DMS153 (cell line): ENCODE data around the gene KIRREL2.

ENCODE experiments used
- DNase-seq: peaks from one replicate; lab custom pipeline; 2025; lab: John Stamatoyannopoulos, UW

The KIRREL2 gene

GRCh38 chr19:35844482-35845214 is 12.1 kb upstream of the KIRREL2 start:
- no peak for DNase-seq

DNA sequence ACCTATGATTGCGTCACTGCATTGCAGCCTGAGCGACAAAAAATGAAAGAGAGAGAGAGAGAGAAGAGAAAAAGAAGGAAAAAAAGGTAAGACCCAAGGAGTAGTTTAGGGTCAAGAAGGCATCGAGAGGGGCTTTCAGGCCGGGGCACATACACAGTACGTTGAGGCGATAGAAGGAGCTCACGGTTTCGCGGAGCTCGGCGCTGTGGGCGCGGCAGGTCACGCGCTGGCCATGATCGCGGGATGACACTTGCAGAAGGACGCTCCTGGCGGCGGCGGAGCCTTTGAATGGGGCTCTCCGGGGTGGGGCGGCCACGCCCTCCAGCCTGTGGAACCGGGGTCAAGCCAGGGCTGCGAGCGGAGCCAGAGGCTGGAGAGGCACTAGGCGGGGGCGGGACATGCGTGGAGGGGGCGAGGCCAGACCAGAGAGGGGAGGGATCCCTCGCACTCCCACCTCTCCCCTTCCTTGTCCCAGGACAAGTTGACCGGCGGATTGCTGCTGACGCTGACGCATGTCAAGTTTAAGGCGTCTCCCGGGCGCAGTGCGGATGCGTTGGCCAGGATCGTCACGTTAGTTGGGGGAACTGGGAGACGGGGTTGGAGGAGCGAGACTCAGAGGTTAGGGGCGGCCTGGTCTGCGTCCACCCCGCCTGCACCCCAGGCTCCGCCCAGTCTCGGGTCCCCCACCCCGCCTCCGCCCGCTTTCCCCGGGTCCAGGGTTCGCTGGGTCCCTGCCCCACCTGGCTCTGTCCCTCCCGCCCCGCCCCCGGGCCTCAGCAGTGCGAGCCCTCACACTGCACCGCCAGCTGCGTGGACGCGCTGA is 11.3 kb upstream of the KIRREL2 start:
- no peak for DNase-seq

DNA sequence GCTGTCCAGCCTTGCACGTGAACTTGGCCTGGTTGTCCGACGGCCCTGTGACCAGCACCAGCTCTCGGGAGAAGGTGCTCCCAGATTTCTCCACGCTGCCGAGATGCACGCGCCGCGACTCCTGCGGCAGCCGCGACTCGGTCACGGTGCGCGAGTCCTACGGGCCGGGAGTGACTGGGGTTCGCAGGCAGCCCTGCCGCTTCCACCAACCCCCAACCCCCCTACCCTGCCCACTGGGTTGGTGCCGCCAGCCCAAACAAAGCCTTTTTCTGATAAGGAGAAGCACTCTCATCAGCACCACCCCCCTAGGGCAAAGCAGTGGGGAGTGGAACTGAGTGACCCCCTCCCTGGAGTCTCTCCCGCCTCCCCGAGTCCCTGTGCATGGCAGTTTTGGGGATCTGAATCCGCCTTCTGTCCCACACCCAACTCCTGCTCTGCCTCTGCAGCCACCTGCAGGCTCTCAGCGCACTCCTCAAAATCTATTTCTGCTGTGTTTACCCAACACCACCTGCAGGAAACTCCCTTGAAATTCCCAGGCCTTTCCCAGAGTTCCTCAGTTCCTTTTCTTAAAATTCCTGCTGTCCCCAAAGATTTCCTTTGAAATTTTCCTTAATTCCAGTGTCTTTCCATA is 10.6 kb upstream of the KIRREL2 start:
- peak; percentile 40 for DNase-seq

GRCh38 chr19:35847911-35848310 is 8.8 kb upstream of the KIRREL2 start:
- DNase-seq = no peak

- no peak for DNase-seq
These were observed 8.2 kb upstream of the KIRREL2 start for GRCh38 chr19:35848486-35848885.

DNA sequence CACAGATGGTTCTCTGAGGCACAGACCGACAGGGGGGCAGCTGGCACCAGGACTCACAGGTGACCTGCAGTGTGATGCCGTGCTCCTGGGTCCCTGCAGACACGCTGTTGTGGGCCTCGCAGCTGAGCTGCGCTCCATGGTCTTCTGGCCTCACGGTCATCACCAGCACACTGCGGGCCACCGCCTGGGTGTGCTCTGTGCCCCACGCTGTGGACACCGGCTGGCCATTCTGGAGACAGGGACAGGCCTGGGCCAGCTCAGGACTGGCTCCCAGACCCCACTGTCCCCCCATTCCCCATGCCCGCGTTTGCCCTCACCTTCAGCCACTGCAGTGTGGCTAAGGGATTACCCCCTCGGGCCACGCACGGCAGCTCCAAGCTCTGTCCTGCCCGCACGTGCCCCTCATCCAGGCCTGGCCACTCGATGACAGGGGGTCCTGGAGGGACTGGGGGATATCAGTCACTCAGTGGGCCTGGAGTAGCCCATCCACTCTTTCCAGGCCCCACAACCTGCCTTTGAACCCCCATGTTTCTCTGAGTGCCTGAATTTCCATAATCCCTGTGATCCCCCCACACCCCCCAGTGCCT is 7.7 kb upstream of the KIRREL2 start:
- no peak for DNase-seq

GRCh38 chr19:35851213-35852028 is 5.3 kb upstream of the KIRREL2 start:
- peak; percentile 36 for DNase-seq

DNA sequence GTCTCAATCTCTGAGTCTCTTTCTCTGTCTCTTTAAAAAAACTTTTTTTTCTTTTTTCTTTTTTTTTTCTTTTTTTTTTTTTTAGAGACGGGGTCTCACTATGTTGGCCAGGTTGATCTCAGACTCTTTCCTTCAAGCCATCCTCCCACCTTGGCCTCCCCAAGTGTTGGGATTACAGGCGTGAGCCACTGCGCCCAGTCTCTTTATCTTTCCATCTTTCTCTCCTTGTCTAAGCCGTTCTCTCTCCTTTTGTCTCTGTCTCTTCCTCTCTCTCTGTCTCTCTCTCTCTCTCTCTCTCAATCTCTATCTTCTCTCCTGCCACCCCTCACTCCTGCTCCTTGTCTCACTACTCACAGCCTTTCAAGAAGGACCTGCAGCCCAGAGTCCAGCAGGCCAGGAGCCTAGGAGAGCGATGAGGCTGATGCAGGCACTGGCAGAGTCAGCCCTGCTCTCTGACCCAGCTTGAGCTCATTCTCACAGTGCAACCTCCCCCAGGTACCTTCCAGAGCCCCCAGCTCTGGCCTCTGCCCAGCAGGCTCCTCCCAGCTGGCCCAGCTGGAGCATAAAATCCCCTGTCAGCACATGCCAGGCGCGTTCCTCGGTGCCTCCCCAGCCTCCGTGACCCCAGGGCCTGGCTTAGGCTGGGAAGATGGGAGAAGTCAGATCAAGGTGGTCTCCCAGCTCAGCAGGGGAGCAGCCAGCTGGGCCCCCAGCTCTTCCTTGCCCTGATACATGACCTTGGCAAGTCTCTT is 4.5 kb upstream of the KIRREL2 start, which contains the start of gene NPHS1:
Gene NPHS1 (minus strand): TSS at position 476 of the 752 bp plus-strand sequence. CDS start 667 bp downstream, outside the sequence.
- no peak for DNase-seq

DNA sequence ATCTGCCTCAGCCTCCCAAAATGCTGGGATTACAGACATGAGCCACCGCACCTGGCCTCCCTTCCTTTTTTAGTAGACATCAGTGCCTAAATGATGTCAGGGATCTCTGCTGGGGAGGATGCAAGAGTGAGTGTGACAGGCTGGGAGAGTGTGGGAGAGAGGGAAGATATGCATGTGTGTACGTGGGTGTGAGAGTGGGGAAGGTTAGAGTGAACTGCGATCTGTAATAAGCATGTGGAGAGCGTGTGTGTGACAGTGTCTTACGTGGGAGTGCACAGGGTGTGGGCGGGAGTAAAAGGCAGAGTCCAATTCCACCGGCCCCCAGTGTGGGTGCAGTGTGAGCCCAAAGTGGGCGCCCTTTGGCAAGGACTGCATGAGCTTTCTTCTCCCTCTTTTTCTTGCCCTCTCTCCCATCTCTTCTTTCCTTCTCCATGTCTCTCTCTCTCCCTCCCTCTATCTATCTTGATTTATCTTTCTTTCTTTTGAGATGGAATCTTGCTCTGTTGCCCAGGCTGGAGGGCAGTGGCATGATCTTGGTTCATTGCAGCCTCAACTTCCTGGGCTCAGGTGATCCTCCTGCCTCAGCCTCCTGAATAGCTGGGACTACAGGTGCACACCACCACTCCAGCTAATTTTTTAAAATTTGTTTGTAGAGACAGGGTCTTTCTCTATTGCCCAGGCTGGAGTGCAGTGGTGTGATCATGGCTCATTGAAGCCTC is 3.5 kb upstream of the KIRREL2 start:
- no peak for DNase-seq

DNA sequence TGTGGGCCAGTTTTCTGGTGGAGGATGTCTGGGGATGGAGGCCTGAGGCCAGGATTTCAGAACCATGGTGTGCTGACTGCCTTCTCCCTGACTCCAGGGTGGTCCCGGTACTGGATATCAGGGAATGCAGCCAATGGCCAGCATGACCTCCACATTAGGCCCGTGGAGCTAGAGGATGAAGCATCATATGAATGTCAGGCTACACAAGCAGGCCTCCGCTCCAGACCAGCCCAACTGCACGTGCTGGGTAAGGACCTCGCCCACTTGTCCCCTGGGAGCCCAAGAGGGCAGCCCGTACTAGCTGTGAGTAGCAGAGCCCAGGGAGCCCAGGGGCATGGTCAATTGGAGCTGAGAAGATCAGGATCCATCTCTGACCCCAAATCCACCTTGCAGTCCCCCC is 1.6 kb downstream of the KIRREL2 start:
- no peak for DNase-seq

GRCh38 chr19:35859414-35859813 is 2.7 kb downstream of the KIRREL2 start:
- no peak for DNase-seq

DNA sequence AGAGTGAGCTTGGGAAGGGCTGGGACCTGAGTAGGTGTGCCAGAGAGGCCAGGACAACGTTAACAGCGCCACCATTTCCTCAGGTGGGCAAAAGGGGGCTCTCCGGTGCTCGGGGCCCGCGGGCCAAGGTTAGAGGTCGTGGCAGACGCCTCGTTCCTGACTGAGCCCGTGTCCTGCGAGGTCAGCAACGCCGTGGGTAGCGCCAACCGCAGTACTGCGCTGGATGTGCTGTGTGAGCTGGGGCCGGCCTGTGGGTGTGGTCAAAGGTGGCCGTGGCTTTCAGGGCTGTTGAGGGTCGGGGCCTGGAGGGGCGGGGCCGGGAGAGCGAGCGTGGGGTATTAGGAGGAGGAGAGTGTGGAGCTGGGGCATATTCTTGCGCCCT is 3.7 kb downstream of the KIRREL2 start:
- no peak for DNase-seq

GRCh38 chr19:35860818-35861639 is 4.3 kb downstream of the KIRREL2 start:
- no peak for DNase-seq

DNA sequence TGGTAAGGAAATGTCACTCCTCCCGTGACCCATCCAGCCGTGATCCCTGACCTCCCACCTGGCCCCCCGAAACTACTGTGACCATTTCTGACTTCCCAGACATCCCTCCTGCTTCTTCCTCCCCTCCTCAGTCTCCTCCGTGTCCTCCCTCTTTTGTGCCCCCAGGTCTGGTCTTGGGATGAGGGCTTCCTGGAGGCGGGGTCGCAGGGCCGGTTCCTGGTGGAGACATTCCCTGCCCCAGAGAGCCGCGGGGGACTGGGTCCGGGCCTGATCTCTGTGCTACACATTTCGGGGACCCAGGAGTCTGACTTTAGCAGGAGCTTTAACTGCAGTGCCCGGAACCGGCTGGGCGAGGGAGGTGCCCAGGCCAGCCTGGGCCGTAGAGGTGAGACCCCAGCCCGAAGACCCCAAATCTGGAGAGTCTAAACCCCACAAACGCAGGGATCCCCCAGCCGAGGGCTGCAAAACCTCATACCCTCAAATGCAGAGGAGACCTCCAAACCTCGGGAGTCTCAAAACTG is 5.0 kb downstream of the KIRREL2 start:
- DNase-seq = no peak

GRCh38 chr19:35862528-35862927 is 5.8 kb downstream of the KIRREL2 start:
- DNase-seq = no peak

DNA sequence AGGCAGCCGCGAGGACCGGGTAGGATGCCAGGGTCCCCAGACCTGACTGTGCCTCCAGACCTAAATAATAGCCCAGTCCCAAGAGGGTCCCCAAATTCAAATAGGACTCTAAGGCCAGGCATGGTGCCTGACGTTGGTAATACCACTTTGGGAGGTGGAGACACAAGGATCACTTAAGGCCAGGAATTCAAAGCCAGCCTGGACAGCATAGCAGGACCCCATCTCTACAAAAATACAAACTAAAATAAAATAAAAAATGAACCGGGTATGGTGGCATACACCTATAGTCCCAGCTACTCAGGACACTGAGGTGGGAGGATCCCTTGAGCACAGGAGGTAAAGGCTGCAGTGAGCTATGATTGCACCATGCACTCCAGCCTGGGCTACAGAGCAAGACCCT is 6.3 kb downstream of the KIRREL2 start:
- DNase-seq = no peak

DNA sequence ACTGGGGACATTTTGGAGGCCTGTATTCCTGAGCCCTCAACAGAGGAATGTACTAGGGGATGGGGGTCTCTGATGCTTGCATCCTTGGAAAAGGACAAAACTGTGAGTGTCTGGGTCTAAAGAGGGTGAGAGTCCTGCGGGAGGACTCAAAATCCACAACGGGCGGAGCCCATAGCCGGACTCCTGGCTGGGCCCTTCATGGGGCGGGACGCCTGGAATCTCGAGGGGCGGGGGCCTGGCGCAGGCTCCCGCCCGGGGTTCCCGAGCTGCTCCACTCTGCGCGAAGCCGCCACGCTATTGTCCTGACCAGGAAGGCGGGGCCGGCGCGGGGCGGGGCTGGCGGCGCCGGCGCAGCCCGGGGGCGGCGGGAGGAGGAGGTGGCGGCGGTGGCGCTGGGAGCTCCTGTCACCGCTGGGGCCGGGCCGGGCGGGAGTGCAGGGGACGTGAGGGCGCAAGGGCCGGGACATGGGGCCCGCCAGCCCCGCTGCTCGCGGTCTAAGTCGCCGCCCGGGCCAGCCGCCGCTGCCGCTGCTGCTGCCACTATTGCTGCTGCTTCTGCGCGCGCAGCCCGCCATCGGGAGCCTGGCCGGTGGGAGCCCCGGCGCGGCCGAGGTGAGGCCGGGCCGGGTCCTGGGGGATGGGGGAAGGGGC is 11.6 kb downstream of the KIRREL2 start, which contains the start of gene APLP1:
Gene APLP1 (plus strand): TSS at position 403 of the 651 bp plus-strand sequence. CDS start 63 bp downstream, at position 466.
- DNase-seq = peak; percentile 47

GRCh38 chr19:35868823-35869326 is 12.2 kb downstream of the KIRREL2 start:
- DNase-seq = no peak
